Measurements from ENCODE around the gene MLST8.
A peak's percentile ranks its signal among the peaks of the same experiment; 100 is the strongest.
"Not testable (repeated sequence)": the region's sequence is repeated elsewhere in the genome, so short reads cannot be mapped to it uniquely, and the experiment has no call there.

Gene MLST8

GRCh38 chr16:2232094-2232990 lies 27.1 kb downstream of the MLST8 start:
- no peak for DNase-seq

GRCh38 chr16:2233046-2233775 lies 28.0 kb downstream of the MLST8 start:
- DNase-seq = no peak

GRCh38 chr16:2233872-2234812 lies 28.9 kb downstream of the MLST8 start:
- no peak for DNase-seq

GRCh38 chr16:2234813-2235170 lies 29.5 kb downstream of the MLST8 start:
- no peak for DNase-seq

- DNase-seq = no peak
These were observed 30.0 kb downstream of the MLST8 start for GRCh38 chr16:2235234-2235651.

- DNase-seq = no peak
These were observed 30.6 kb downstream of the MLST8 start for GRCh38 chr16:2235695-2236336.

GRCh38 chr16:2236337-2237101 lies 31.3 kb downstream of the MLST8 start, which contains the start of gene DNASE1L2:
DNASE1L2 (plus strand) TSS chr16:2236444; CDS start chr16:2236817, 373 bp downstream.
- peak; percentile 26 for DNase-seq

GRCh38 chr16:2237102-2237482 lies 31.8 kb downstream of the MLST8 start:
- DNase-seq = no peak

GRCh38 chr16:2237493-2238149 lies 32.4 kb downstream of the MLST8 start:
- DNase-seq = no peak

- DNase-seq = no peak
These were observed 33.0 kb downstream of the MLST8 start for GRCh38 chr16:2238150-2238837.

GRCh38 chr16:2238838-2239675 lies 33.8 kb downstream of the MLST8 start:
- DNase-seq = no peak

GRCh38 chr16:2240331-2240730 lies 35.1 kb downstream of the MLST8 start:
- not testable (repeated sequence) for DNase-seq

- DNase-seq = no peak
These were observed 37.3 kb downstream of the MLST8 start for GRCh38 chr16:2242598-2242997.

- no peak for DNase-seq
These were observed 37.8 kb downstream of the MLST8 start for GRCh38 chr16:2243031-2243528.

- DNase-seq = no peak
These were observed 38.5 kb downstream of the MLST8 start for GRCh38 chr16:2243781-2244180.

GRCh38 chr16:2244301-2244700 lies 39.0 kb downstream of the MLST8 start:
- DNase-seq = no peak

- no peak for DNase-seq
These were observed 39.9 kb downstream of the MLST8 start for GRCh38 chr16:2244926-2245795.

GRCh38 chr16:2246301-2246885 lies 41.1 kb downstream of the MLST8 start:
- DNase-seq = no peak

All from DMS 273 treated with DMSO at 0.1 percent for 48 hours (cell line).